Measurements from ENCODE around the gene CHGA.

CHGA gene

DNA sequence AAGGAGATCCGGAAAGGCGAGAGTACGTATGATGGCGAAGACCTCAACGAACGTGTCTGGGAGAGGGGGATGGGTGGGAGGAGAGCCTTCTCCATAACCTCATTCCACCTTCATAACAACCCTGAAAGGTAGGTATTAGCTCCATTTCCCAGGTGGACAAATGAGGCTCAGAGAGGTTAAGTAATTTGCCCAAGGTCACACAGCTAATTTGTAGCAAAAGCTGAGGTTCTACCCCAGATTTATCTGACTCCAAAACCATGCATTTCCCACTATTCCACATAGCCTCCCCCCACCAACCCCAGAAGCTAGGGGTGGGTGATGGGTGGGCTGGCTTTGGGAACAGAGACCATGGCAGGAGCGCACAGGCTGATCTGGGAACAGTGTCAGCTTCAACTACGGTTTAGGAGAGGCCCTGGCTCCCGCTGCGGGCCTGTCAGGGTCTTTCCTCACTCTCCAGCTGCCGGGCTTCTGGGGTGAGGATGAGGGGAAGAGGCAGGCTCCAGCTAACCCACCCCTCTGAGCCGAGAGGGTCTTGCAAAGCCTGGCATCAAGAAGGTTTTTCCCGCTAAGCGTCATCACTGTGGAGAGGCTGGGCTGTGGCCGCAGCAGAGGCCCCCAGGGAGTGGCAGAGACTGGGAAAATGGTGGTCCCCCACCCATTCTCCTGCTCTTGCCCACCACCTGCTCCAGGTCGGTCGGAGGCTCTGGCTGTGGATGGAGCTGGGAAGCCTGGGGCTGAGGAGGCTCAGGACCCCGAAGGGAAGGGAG, 8.9 kb downstream of the CHGA start:
- POLR2A ChIA-PET, result no interaction called here

DNA sequence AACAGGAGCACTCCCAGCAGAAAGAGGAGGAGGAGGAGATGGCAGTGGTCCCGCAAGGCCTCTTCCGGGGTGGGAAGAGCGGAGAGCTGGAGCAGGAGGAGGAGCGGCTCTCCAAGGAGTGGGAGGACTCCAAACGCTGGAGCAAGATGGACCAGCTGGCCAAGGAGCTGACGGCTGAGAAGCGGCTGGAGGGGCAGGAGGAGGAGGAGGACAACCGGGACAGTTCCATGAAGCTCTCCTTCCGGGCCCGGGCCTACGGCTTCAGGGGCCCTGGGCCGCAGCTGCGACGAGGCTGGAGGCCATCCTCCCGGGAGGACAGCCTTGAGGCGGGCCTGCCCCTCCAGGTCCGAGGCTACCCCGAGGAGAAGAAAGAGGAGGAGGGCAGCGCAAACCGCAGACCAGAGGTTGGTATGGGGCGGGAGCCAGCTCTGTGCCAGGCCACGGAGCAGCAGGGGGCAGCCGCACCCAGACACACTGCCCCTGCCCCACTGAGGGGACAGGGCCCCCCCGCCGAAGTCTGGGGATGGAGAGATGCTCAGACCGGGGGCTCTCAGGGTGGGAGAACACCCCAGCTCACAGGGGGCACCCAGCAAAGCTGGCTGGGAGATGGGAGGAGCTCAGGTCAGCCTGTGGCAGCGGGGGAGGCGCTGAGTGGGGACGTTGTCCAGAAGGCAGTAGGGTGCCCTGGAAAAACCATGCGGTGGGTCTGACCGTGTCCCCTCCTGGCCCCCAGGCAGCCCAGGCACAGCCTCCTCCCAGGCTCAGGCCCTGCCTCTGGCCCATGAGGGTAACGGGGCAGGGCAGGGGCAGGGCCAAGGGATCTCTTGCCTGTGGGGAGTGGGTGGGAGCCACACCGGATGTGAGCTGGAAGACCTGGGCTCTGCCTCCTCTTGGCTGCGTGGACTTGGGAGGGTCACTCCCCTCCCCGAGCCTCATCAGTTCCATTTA, 9.8 kb downstream of the CHGA start:
- POLR2A ChIA-PET, result no interaction called here
- DNase-seq (ENCODE audit: extremely low spot score), result no peak
- CTCF ChIA-PET, result interaction anchor here (1.5 kb wide), 1 partner anchor 19 kb away, joined by 5 read pairs; no protein-coding TSS in a partner anchor
- TF ChIP-seq BHLHE40 (IDR thresholded peaks at IDR 0.05; ENCODE audit: borderline replicate concordance), result no peak
- TF ChIP-seq L3MBTL2 (conservative IDR thresholded peaks at IDR 0.05), result no peak
- TF ChIP-seq ARNT (IDR thresholded peaks at IDR 0.05), result no peak
- TF ChIP-seq ELF4 (IDR thresholded peaks at IDR 0.05), result no peak
- no peak for TF ChIP-seq FOXK2 (IDR thresholded peaks at IDR 0.05)
- TF ChIP-seq FOXA1 (IDR thresholded peaks at IDR 0.05), result no peak
- no peak for TF ChIP-seq CTBP1 (IDR thresholded peaks at IDR 0.05; ENCODE audit: borderline replicate concordance)
- no peak for TF ChIP-seq NFRKB (IDR thresholded peaks at IDR 0.05)

More for the DNA sequence above, 8.9 kb downstream of the CHGA start:
- DNase-seq (ENCODE audit: extremely low spot score), result no peak
- TF ChIP-seq LEF1 (IDR thresholded peaks at IDR 0.05; ENCODE audit: borderline replicate concordance) (no peak), SUZ12 (IDR thresholded peaks at IDR 0.05) (no peak), CTBP1 (IDR thresholded peaks at IDR 0.05; ENCODE audit: borderline replicate concordance) (no peak), ARNT (IDR thresholded peaks at IDR 0.05) (no peak), NFRKB (IDR thresholded peaks at IDR 0.05) (no peak), FOXK2 (IDR thresholded peaks at IDR 0.05) (no peak), FOXM1 (IDR thresholded peaks at IDR 0.05; ENCODE audit: borderline replicate concordance) (no peak), HDGF (IDR thresholded peaks at IDR 0.05; ENCODE audit: borderline replicate concordance) (no peak), SP1 (IDR thresholded peaks at IDR 0.05) (no peak)
- TF ChIP-seq, protein P1, sequence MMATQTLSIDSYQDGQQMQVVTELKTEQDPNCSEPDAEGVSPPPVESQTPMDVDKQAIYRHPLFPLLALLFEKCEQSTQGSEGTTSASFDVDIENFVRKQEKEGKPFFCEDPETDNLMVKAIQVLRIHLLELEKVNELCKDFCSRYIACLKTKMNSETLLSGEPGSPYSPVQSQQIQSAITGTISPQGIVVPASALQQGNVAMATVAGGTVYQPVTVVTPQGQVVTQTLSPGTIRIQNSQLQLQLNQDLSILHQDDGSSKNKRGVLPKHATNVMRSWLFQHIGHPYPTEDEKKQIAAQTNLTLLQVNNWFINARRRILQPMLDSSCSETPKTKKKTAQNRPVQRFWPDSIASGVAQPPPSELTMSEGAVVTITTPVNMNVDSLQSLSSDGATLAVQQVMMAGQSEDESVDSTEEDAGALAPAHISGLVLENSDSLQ (IDR thresholded peaks at IDR 0.05), result no peak
- CTCF ChIA-PET, result interaction anchor here (1.5 kb wide), 1 partner anchor 19 kb away, joined by 5 read pairs; no protein-coding TSS in a partner anchor

DNA sequence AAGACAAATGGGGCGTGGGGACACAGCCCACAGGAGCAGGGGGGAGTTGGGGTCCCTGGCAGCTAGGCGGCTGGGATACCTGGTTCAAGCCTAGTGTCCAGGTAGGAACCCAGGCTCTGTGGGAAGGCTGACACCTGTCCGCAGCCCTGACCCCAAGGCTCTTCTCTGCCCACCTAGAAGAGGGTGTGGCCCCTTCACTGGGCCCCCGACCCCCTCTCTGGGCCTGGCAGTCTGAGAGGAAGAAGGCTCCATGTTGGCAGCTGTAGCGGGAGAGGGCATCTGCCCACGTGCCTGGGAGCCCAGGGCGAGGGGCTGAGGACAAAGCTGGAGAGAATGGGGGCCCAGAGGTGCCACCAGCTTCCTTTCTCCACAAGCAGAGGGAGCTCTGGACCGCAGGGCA, 10.5 kb downstream of the CHGA start:
- CTCF ChIA-PET, result no interaction called here
- POLR2A ChIA-PET, result no interaction called here
- DNase-seq (ENCODE audit: extremely low spot score), result no peak
- no peak for TF ChIP-seq ARNT (IDR thresholded peaks at IDR 0.05)
- TF ChIP-seq, protein P1 (IDR thresholded peaks at IDR 0.05), result no peak
- TF ChIP-seq L3MBTL2 (conservative IDR thresholded peaks at IDR 0.05), result no peak
- no peak for TF ChIP-seq TARDBP (IDR thresholded peaks at IDR 0.05)
- no peak for TF ChIP-seq SUZ12 (IDR thresholded peaks at IDR 0.05)
- TF ChIP-seq FOXK2 (IDR thresholded peaks at IDR 0.05), result no peak
- TF ChIP-seq BHLHE40 (IDR thresholded peaks at IDR 0.05; ENCODE audit: borderline replicate concordance), result no peak
- no peak for TF ChIP-seq FOXA1 (IDR thresholded peaks at IDR 0.05)
- no peak for TF ChIP-seq LEF1 (IDR thresholded peaks at IDR 0.05; ENCODE audit: borderline replicate concordance)
- TF ChIP-seq NFRKB (IDR thresholded peaks at IDR 0.05), result no peak
- no peak for TF ChIP-seq HDGF (IDR thresholded peaks at IDR 0.05; ENCODE audit: borderline replicate concordance)

DNA sequence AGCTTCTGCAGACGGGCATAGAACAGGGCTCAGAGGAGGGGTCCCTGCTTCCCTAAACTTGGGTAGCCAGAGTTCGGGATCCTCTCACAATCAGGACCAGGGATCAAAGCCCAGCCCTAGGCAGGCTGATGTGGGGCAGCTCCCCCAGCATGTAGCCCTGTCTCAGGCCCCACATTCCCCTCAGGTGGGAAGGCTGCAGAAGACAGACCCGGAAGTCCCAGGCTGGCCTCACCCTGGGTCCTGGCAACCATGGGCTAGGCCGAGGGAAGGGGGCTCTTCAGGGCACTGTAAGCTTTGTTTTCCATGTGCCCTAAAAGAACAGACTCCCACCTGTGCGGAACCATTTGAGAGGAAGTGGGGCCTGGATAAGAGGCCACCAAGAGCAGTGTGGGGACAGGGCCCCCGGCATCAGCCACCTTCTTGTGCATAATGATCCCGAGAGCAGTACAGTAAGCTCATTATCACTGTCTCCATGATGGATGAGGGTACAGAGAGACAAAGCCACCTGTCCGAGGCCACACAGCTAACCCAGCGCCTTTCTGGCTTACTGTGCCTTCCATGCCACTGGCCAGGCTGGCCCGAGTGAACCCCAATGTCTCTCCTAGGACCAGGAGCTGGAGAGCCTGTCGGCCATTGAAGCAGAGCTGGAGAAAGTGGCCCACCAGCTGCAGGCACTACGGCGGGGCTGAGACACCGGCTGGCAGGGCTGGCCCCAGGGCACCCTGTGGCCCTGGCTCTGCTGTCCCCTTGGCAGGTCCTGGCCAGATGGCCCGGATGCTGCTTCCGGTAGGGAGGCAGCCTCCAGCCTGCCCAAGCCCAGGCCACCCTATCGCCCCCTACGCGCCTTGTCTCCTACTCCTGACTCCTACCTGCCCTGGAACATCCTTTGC, 11.5 kb downstream of the CHGA start:
- ChIA-PET POLR2A (no interaction called here), CTCF (interaction anchor here (0.6 kb wide), 1 partner anchor 201 kb away, joined by 3 read pairs; no protein-coding TSS in a partner anchor)
- no peak for TF ChIP-seq FOXM1 (IDR thresholded peaks at IDR 0.05; ENCODE audit: borderline replicate concordance)
- TF ChIP-seq, protein P1 (IDR thresholded peaks at IDR 0.05), result no peak
- no peak for TF ChIP-seq LEF1 (IDR thresholded peaks at IDR 0.05; ENCODE audit: borderline replicate concordance)
- no peak for TF ChIP-seq FOXK2 (IDR thresholded peaks at IDR 0.05)
- TF ChIP-seq BHLHE40 (IDR thresholded peaks at IDR 0.05; ENCODE audit: borderline replicate concordance), result no peak
- TF ChIP-seq SUZ12 (IDR thresholded peaks at IDR 0.05), result no peak
- TF ChIP-seq SP1 (IDR thresholded peaks at IDR 0.05), result no peak
- DNase-seq (ENCODE audit: extremely low spot score), result no peak

DNA sequence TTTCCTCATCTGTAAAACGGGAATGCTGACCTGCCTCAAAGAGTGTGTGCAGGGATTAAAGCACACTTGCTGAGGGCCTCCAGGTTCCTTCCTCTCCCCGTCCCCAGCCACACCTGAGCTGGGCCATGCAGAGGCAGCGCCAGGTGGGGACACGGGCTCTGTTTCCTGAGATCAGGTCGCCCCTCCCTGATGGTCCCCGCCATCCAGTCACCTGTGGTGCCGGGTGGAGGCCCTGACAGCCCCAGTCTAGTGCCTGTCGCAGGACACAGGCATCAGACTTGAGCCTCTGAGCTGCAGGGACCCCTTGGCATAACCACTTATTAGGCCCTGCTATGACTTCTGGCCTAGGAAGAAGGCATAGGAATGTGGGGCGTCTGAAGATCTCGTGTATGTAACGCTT, 12.5 kb downstream of the CHGA start:
- TF ChIP-seq FOXA1 (IDR thresholded peaks at IDR 0.05) (no peak), BHLHE40 (IDR thresholded peaks at IDR 0.05; ENCODE audit: borderline replicate concordance) (no peak), LEF1 (IDR thresholded peaks at IDR 0.05; ENCODE audit: borderline replicate concordance) (no peak), SUZ12 (IDR thresholded peaks at IDR 0.05) (no peak), ZNF384 (IDR thresholded peaks at IDR 0.05) (no peak), L3MBTL2 (conservative IDR thresholded peaks at IDR 0.05) (no peak), HDGF (IDR thresholded peaks at IDR 0.05; ENCODE audit: borderline replicate concordance) (no peak), NFRKB (IDR thresholded peaks at IDR 0.05) (no peak), CTBP1 (IDR thresholded peaks at IDR 0.05; ENCODE audit: borderline replicate concordance) (no peak), ELF4 (IDR thresholded peaks at IDR 0.05) (no peak), ARNT (IDR thresholded peaks at IDR 0.05) (no peak), TARDBP (IDR thresholded peaks at IDR 0.05) (no peak), SP1 (IDR thresholded peaks at IDR 0.05) (no peak), FOXM1 (IDR thresholded peaks at IDR 0.05; ENCODE audit: borderline replicate concordance) (no peak), FOXK2 (IDR thresholded peaks at IDR 0.05) (no peak)
- TF ChIP-seq, protein P1 (IDR thresholded peaks at IDR 0.05), result no peak
- POLR2A ChIA-PET, result no interaction called here
- CTCF ChIA-PET, result no interaction called here
- no peak for DNase-seq (ENCODE audit: extremely low spot score)

All from HEK293T (cell line).